ENCODE measurements around the gene FBXL4. TPM values are rescaled to one million over a fixed set of nuclear protein-coding genes. Genes with fewer than 3 reads are reported as not detected.

The FBXL4 gene
- total and polyA plus RNA-seq, 2 of the 8 experiments (the other 6 are each of a cell fraction or from before 2014, with no cell fraction given): 6.9 to 13.8 TPM

GRCh38 chr6:98973571-98973970 is 25.8 kb upstream of the FBXL4 start (continued):
- no peak for TF ChIP-seq GTF2F1 (IDR thresholded peaks at IDR 0.05; ENCODE audit: borderline replicate concordance, low read depth, low read length)
- TF ChIP-seq ASH2L (IDR thresholded peaks at IDR 0.05; ENCODE audit: low read length): no peak

Data from H1 (cell line).